ENCODE data around the gene PEX14.

PEX14 gene

GRCh38 chr1:10561497-10561896, 86.7 kb downstream of the PEX14 start:
- no peaks in the 10 kb centered on the region for H3K36me3 ChIP-seq (ENCODE audit: control insufficient read depth, low read depth, low read length)
- no peak overlapping the region for H3K27ac ChIP-seq (ENCODE audit: low read length)
- H3K27me3 ChIP-seq (ENCODE audit: control insufficient read depth, insufficient read depth, low read length) = no peaks in the 10 kb centered on the region
- no peak overlapping the region for H3K4me3 ChIP-seq (ENCODE audit: low read length)
- H3K9me3 ChIP-seq (ENCODE audit: control insufficient read depth, low read depth, low read length) = peaks cover 5% of the 10 kb centered on the region
- H3K9ac ChIP-seq (ENCODE audit: low read length) = no peak overlapping the region
- peaks cover 8% of the 10 kb centered on the region for H3K4me1 ChIP-seq (ENCODE audit: control insufficient read depth, low read depth, low read length)

DNA sequence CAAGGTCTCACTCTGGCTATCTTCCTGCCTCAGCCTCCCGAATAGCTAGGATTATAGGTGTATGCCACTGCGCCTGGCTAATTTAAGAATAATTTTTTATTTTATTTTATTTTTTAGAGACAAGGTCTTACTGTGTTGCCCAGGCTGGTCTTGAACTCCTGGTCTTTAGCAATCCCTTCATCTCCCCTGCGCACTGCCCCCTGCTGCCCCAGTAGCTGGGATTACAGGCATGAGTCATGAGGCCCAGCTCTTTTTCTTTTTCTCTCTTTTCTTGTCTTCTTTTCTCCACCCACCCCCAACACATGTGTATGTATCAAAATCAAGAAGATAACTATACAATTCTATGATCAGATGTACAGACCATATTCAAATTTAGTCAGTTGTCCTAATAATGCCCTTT, 87.2 kb downstream of the PEX14 start:
- H3K9ac ChIP-seq (ENCODE audit: low read length) = no peak overlapping the region
- H3K36me3 ChIP-seq (ENCODE audit: control insufficient read depth, low read depth, low read length) = no peaks in the 10 kb centered on the region
- H3K4me1 ChIP-seq (ENCODE audit: control insufficient read depth, low read depth, low read length) = peaks cover 8% of the 10 kb centered on the region
- H3K9me3 ChIP-seq (ENCODE audit: control insufficient read depth, low read depth, low read length) = peaks cover 5% of the 10 kb centered on the region
- H3K27ac ChIP-seq (ENCODE audit: low read length) = no peak overlapping the region
- no peak overlapping the region for H3K4me3 ChIP-seq (ENCODE audit: low read length)
- H3K27me3 ChIP-seq (ENCODE audit: control insufficient read depth, insufficient read depth, low read length) = no peaks in the 10 kb centered on the region

DNA sequence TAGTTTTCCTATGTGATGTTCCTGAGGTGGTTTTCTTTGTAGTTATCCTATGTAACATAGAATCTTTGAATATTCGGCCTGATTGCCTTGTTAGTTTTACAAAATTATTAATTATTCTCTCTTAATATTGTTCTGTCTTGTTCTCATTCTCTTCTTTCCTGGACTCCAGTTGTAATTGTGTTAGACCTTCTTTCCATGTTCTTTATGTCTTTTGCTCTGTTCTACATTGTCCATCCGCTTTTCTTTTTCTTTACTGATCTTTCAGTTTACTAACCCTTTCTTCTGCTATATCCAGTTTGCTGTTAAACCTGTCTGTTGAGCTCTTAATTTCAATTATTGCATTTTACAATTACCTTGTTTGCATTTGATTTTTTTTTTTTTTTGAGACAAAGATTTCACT, 89.3 kb downstream of the PEX14 start:
- Histone ChIP-seq H3K27me3 (ENCODE audit: control insufficient read depth, insufficient read depth, low read length) (no peaks in the 10 kb centered on the region), H3K9ac (ENCODE audit: low read length) (no peak overlapping the region)

DNA sequence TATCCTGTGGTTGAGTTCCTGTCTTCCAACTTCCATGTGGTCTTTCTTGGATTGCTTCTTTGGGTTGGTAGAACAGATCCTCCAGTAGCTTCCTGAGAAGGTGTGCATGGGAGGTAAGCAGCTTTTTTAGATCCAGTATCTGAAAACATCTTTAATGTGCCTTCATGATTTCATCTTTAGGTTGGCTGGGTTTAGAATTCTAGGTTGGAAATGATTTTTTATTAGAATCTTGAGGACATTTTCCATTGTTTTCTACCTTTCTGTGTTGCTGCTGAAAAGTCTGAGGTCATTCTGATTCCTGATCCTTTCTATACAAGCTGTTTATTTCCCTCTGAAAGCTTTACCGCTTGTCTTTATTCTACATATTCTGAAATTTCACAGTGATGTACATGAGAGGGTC, 94.8 kb downstream of the PEX14 start:
- Histone ChIP-seq H3K9ac (ENCODE audit: low read length) (no peak overlapping the region), H3K4me3 (ENCODE audit: low read length) (no peak overlapping the region), H3K27ac (ENCODE audit: low read length) (no peak overlapping the region), H3K4me1 (ENCODE audit: control insufficient read depth, low read depth, low read length) (no peaks in the 10 kb centered on the region), H3K27me3 (ENCODE audit: control insufficient read depth, insufficient read depth, low read length) (no peaks in the 10 kb centered on the region), H3K9me3 (ENCODE audit: control insufficient read depth, low read depth, low read length) (peaks cover under 1% of the 10 kb centered on the region), H3K36me3 (ENCODE audit: control insufficient read depth, low read depth, low read length) (no peaks in the 10 kb centered on the region)

More for the DNA sequence above, 89.3 kb downstream of the PEX14 start:
- H3K36me3 ChIP-seq (ENCODE audit: control insufficient read depth, low read depth, low read length) = no peaks in the 10 kb centered on the region
- H3K27ac ChIP-seq (ENCODE audit: low read length) = no peak overlapping the region
- H3K4me3 ChIP-seq (ENCODE audit: low read length) = no peak overlapping the region
- H3K9me3 ChIP-seq (ENCODE audit: control insufficient read depth, low read depth, low read length) = peaks cover 5% of the 10 kb centered on the region
- peaks cover 8% of the 10 kb centered on the region for H3K4me1 ChIP-seq (ENCODE audit: control insufficient read depth, low read depth, low read length)

DNA sequence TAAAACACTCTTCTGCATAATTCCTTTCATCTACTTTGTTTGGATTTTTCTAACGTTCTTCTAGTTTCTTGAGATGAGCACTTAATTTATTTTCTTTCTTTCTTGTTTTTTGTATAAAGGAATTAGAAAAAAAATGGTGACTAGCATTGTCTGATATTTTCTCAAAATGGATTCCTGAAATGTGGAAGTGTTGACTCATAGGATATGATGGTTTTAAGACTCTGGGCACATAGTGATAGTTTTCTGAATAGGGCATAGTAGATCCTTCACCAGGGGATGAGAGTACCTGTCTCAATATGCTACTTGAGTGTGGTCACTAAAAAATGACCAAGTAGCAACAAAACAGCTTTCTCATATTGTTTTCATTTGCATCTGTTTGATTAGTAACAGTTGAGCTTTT, 100.9 kb downstream of the PEX14 start:
- H3K9me3 ChIP-seq (ENCODE audit: control insufficient read depth, low read depth, low read length) = no peaks in the 10 kb centered on the region
- no peaks in the 10 kb centered on the region for H3K27me3 ChIP-seq (ENCODE audit: control insufficient read depth, insufficient read depth, low read length)
- H3K36me3 ChIP-seq (ENCODE audit: control insufficient read depth, low read depth, low read length) = no peaks in the 10 kb centered on the region
- no peak overlapping the region for H3K9ac ChIP-seq (ENCODE audit: low read length)
- H3K27ac ChIP-seq (ENCODE audit: low read length) = no peak overlapping the region
- H3K4me1 ChIP-seq (ENCODE audit: control insufficient read depth, low read depth, low read length) = peaks cover 20% of the 10 kb centered on the region
- H3K4me3 ChIP-seq (ENCODE audit: low read length) = no peak overlapping the region

DNA sequence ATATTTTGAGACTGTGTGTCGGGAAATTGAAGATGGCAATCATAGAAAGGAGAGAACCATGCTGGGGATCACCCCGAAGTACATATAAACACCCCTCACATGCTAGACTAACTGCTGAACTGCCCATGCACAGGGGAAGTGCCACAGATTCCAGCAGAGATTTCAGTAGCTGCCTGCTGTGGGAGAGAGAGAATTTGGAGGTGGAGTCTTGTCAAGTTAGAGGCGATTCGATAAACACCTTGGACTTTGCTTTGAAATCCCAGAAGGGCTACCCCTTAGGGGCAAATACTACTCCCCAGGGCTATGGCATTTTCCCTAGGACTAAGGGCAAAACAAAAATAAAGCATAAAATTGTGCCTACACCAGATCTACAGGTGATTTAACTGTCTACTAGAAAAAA, 103.3 kb downstream of the PEX14 start:
- Histone ChIP-seq H3K27me3 (ENCODE audit: control insufficient read depth, insufficient read depth, low read length) (no peaks in the 10 kb centered on the region), H3K4me1 (ENCODE audit: control insufficient read depth, low read depth, low read length) (peaks cover 20% of the 10 kb centered on the region), H3K27ac (ENCODE audit: low read length) (no peak overlapping the region), H3K9me3 (ENCODE audit: control insufficient read depth, low read depth, low read length) (no peaks in the 10 kb centered on the region), H3K4me3 (ENCODE audit: low read length) (no peak overlapping the region), H3K9ac (ENCODE audit: low read length) (no peak overlapping the region), H3K36me3 (ENCODE audit: control insufficient read depth, low read depth, low read length) (no peaks in the 10 kb centered on the region)

GRCh38 chr1:10583641-10584040, 108.9 kb downstream of the PEX14 start:
- Histone ChIP-seq H3K4me1 (ENCODE audit: control insufficient read depth, low read depth, low read length) (peaks cover 12% of the 10 kb centered on the region), H3K36me3 (ENCODE audit: control insufficient read depth, low read depth, low read length) (no peaks in the 10 kb centered on the region), H3K9me3 (ENCODE audit: control insufficient read depth, low read depth, low read length) (no peaks in the 10 kb centered on the region), H3K4me3 (ENCODE audit: low read length) (no peak overlapping the region), H3K27me3 (ENCODE audit: control insufficient read depth, insufficient read depth, low read length) (no peaks in the 10 kb centered on the region), H3K9ac (ENCODE audit: low read length) (no peak overlapping the region), H3K27ac (ENCODE audit: low read length) (no peak overlapping the region)

DNA sequence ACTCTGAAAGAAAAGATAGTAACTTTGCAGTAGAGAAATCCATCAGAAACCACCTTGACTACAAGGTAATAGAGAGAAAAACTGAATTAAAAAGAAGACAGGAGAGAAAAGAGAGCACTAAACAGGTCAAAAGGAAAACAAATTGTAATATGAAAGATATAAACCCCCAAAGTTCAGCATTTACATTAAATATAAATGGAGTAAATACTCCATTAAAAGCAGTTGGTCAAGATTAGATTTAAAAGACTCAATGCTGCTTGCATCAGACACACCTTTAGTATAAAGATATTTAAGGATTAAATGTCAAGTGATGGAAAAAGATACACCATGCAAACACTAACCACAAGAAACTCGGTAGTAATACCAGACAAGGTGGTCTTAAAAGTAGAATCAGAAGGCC, 110.5 kb downstream of the PEX14 start:
- Histone ChIP-seq H3K4me1 (ENCODE audit: control insufficient read depth, low read depth, low read length) (no peaks in the 10 kb centered on the region), H3K27me3 (ENCODE audit: control insufficient read depth, insufficient read depth, low read length) (no peaks in the 10 kb centered on the region), H3K4me3 (ENCODE audit: low read length) (no peak overlapping the region), H3K9me3 (ENCODE audit: control insufficient read depth, low read depth, low read length) (no peaks in the 10 kb centered on the region), H3K36me3 (ENCODE audit: control insufficient read depth, low read depth, low read length) (no peaks in the 10 kb centered on the region), H3K9ac (ENCODE audit: low read length) (no peak overlapping the region), H3K27ac (ENCODE audit: low read length) (no peak overlapping the region)

DNA sequence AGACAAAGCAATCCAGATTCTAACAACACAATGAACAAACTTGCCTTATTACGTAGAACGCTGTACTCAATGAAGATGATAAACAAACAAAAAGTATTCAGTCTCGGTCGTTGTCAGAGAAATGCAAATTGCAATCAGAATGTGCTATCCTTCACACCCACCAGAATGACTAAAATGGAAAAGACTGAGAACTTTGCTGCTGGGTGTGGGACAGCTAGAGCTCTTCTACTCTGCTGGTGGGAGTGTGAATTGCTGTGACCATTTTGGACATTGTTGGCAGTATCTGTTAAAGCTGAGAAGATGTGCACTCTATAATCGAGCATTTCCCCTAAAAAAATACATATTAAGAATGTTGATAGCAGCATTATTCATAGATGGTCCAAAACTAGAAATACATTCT, 111.4 kb downstream of the PEX14 start:
- Histone ChIP-seq H3K27ac (ENCODE audit: low read length) (no peak overlapping the region), H3K36me3 (ENCODE audit: control insufficient read depth, low read depth, low read length) (no peaks in the 10 kb centered on the region), H3K9ac (ENCODE audit: low read length) (no peak overlapping the region), H3K27me3 (ENCODE audit: control insufficient read depth, insufficient read depth, low read length) (no peaks in the 10 kb centered on the region), H3K4me1 (ENCODE audit: control insufficient read depth, low read depth, low read length) (peaks cover 3% of the 10 kb centered on the region), H3K4me3 (ENCODE audit: low read length) (no peak overlapping the region), H3K9me3 (ENCODE audit: control insufficient read depth, low read depth, low read length) (no peaks in the 10 kb centered on the region)

DNA sequence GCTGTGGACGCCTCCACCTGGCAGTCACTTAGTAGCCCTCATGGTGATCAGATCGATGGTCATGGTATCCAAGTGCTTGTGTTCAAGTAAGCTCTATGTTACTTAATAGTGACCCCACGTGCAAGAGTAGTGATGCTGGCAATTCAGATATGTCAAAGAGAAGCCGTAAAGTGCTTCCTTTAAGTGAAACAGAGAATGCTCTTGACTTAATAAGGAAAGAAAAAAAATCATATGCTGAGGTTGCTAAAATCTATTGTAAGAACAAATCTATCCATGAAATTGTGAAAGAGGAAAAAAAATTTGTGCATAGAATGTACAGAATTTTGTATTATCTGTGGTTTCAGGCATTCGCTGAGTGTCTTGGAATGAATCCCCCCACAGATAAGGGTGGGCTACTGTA, 113.9 kb downstream of the PEX14 start:
- peaks cover 14% of the 10 kb centered on the region for H3K4me1 ChIP-seq (ENCODE audit: control insufficient read depth, low read depth, low read length)

DNA sequence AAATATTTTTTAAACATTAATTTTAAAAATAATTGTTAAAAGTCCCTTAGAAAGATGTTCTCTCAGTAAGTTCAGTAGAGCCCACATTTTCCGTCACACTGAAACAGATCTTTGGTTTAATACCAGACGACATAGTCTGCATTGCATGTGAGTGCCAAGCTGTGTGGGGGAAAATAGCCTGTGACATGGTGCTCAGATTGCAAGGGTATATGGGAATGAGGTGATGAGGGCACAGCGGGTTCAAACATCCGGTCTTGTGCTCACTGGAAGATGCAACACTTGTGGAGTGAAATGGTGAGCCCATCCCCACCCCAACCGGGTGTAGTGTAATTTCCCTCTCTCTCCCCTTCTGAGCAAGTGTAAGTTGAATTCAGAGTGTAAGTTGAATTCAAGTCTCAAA, 114.3 kb downstream of the PEX14 start:
- no peak overlapping the region for H3K4me3 ChIP-seq (ENCODE audit: low read length)
- no peak overlapping the region for H3K27ac ChIP-seq (ENCODE audit: low read length)
- H3K36me3 ChIP-seq (ENCODE audit: control insufficient read depth, low read depth, low read length) = no peaks in the 10 kb centered on the region
- no peaks in the 10 kb centered on the region for H3K9me3 ChIP-seq (ENCODE audit: control insufficient read depth, low read depth, low read length)
- no peak overlapping the region for H3K9ac ChIP-seq (ENCODE audit: low read length)
- H3K27me3 ChIP-seq (ENCODE audit: control insufficient read depth, insufficient read depth, low read length) = no peaks in the 10 kb centered on the region
- H3K4me1 ChIP-seq (ENCODE audit: control insufficient read depth, low read depth, low read length) = peaks cover 17% of the 10 kb centered on the region

More for the DNA sequence above, 113.9 kb downstream of the PEX14 start:
- Histone ChIP-seq H3K9ac (ENCODE audit: low read length) (no peak overlapping the region), H3K9me3 (ENCODE audit: control insufficient read depth, low read depth, low read length) (no peaks in the 10 kb centered on the region), H3K27ac (ENCODE audit: low read length) (no peak overlapping the region), H3K36me3 (ENCODE audit: control insufficient read depth, low read depth, low read length) (no peaks in the 10 kb centered on the region), H3K4me3 (ENCODE audit: low read length) (no peak overlapping the region), H3K27me3 (ENCODE audit: control insufficient read depth, insufficient read depth, low read length) (no peaks in the 10 kb centered on the region)

- H3K9ac ChIP-seq (ENCODE audit: low read length) = no peak overlapping the region
- no peaks in the 10 kb centered on the region for H3K9me3 ChIP-seq (ENCODE audit: control insufficient read depth, low read depth, low read length)
- H3K36me3 ChIP-seq (ENCODE audit: control insufficient read depth, low read depth, low read length) = no peaks in the 10 kb centered on the region
- H3K4me1 ChIP-seq (ENCODE audit: control insufficient read depth, low read depth, low read length) = peaks cover 28% of the 10 kb centered on the region
- no peak overlapping the region for H3K4me3 ChIP-seq (ENCODE audit: low read length)
- H3K27me3 ChIP-seq (ENCODE audit: control insufficient read depth, insufficient read depth, low read length) = no peaks in the 10 kb centered on the region
- no peak overlapping the region for H3K27ac ChIP-seq (ENCODE audit: low read length)
These were observed 116.3 kb downstream of the PEX14 start for GRCh38 chr1:10591010-10591409.
